ENCODE measurements around the gene RBP3.

Gene RBP3

DNA sequence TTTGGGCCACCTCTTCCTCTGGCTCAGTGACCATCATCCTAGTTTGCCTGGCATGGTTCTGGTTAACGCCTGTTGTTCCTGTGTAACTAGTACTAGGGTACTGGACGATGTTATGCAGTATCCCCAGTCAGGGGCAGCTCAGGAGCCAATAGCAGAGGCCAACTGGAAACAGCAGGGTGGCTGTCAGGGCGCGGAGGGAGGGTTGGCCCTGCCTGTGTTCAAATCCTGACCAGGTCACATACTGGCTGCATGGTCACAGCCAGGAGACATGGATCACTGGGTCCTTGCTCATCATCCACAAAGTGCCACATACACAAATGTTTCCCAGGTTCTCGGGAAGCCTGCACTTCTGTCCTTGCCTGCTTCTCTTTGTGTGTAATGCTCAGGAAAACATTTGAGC lies 12.3 kb upstream of the RBP3 start:
- peaks cover 0 to 2% of the 10 kb centered on the region in 2 donors for H3K9me3 ChIP-seq (replicated peaks in 1 of 2; ENCODE audit: control insufficient read depth in 2 of 2, insufficient read depth in 1 of 2, low read depth in 1 of 2, low read length in 2 of 2)
- no peak overlapping the region for H2AFZ ChIP-seq (ENCODE audit: low read length)
- H2BK120ac ChIP-seq (ENCODE audit: low read depth, low read length): no peak overlapping the region
- no peak overlapping the region for H3K14ac ChIP-seq (ENCODE audit: low read length)
- no peak overlapping the region for H2BK5ac ChIP-seq (ENCODE audit: low read length)
- DNase-seq (ENCODE audit: low spot score): no peak
- H4K91ac ChIP-seq (ENCODE audit: low read depth, low read length, poor library complexity): no peak overlapping the region
- no peaks in the 10 kb centered on the region for H3K79me1 ChIP-seq (ENCODE audit: low read depth, low read length)
- H4K8ac ChIP-seq (ENCODE audit: low read depth, low read length): no peak overlapping the region
- peaks cover 0 to 3% of the 10 kb centered on the region in 2 donors for H3K4me1 ChIP-seq (ENCODE audit: control insufficient read depth in 2 of 2, insufficient read depth in 1 of 2, low read depth in 1 of 2, low read length in 2 of 2)
- H2BK12ac ChIP-seq (ENCODE audit: low read length): no peak overlapping the region
- peaks cover 0 to 3% (median 0%) of the 10 kb centered on the region in 3 experiments for H3K27me3 ChIP-seq (ENCODE audit: control insufficient read depth in 3 of 3, insufficient read depth in 3 of 3, low read depth in 1 of 3, low read length in 3 of 3)
- H3K9ac ChIP-seq (ENCODE audit: low read depth, low read length, poor library complexity): no peak overlapping the region
- H2AK5ac ChIP-seq (ENCODE audit: low read depth, low read length): no peak overlapping the region
- no CpG with 5 or more reads among the region's 5 CpGs for WGBS, 2 donors (ENCODE audit: extremely low coverage in 2 of 2, insufficient read length in 2 of 2, insufficient replicate concordance in 1 of 2)
- no peak overlapping the region for H3K4me2 ChIP-seq (ENCODE audit: insufficient read depth, low read length, poor library complexity, severe bottlenecking)
- no peak overlapping the region for H3K23ac ChIP-seq (ENCODE audit: low read depth, low read length, poor library complexity)
- no peak overlapping the region for H3K4ac ChIP-seq (ENCODE audit: low read length)
- peak overlapping the region; percentile 0 for H3K18ac ChIP-seq (ENCODE audit: low read length)
- peak overlapping the region in 1 of 2 donors; percentile 9 for H3K4me3 ChIP-seq (ENCODE audit: low read length in 2 of 2)
- H3K36me3 ChIP-seq (replicated peaks in 1 of 2; ENCODE audit: control insufficient read depth in 2 of 2, insufficient read depth in 2 of 2, low read length in 2 of 2): no peaks in the 10 kb centered on the region
- H2BK15ac ChIP-seq (ENCODE audit: low read length): no peak overlapping the region
- no peak overlapping the region for H3K27ac ChIP-seq (replicated peaks; ENCODE audit: low read length)

GRCh38 chr10:47336387-47337134 lies 11.6 kb upstream of the RBP3 start:
- no peak overlapping the region for H2BK5ac ChIP-seq (ENCODE audit: low read length)
- no peaks in the 10 kb centered on the region for H3K36me3 ChIP-seq (replicated peaks in 1 of 2; ENCODE audit: control insufficient read depth in 2 of 2, insufficient read depth in 2 of 2, low read length in 2 of 2)
- H3K18ac ChIP-seq (ENCODE audit: low read length): no peak overlapping the region
- no peak overlapping the region for H3K9ac ChIP-seq (ENCODE audit: low read depth, low read length, poor library complexity)
- DNase-seq (ENCODE audit: low spot score): no peak
- H3K27ac ChIP-seq (replicated peaks; ENCODE audit: low read length): no peak overlapping the region
- no CpG with 5 or more reads among the region's 15 CpGs for WGBS, 2 donors (ENCODE audit: extremely low coverage in 2 of 2, insufficient read length in 2 of 2, insufficient replicate concordance in 1 of 2)
- no peak overlapping the region for H3K23ac ChIP-seq (ENCODE audit: low read depth, low read length, poor library complexity)
- H3K4ac ChIP-seq (ENCODE audit: low read length): no peak overlapping the region
- H3K4me2 ChIP-seq (ENCODE audit: insufficient read depth, low read length, poor library complexity, severe bottlenecking): no peak overlapping the region
- H3K14ac ChIP-seq (ENCODE audit: low read length): no peak overlapping the region
- H3K9me3 ChIP-seq (replicated peaks in 1 of 2; ENCODE audit: control insufficient read depth in 2 of 2, insufficient read depth in 1 of 2, low read depth in 1 of 2, low read length in 2 of 2): peaks cover 0 to 2% of the 10 kb centered on the region in 2 donors
- H4K91ac ChIP-seq (ENCODE audit: low read depth, low read length, poor library complexity): no peak overlapping the region
- H3K79me1 ChIP-seq (ENCODE audit: low read depth, low read length): no peaks in the 10 kb centered on the region
- H3K27me3 ChIP-seq (ENCODE audit: control insufficient read depth in 3 of 3, insufficient read depth in 3 of 3, low read depth in 1 of 3, low read length in 3 of 3): peaks cover 0 to 3% (median 0%) of the 10 kb centered on the region in 3 experiments
- no peak overlapping the region for H4K8ac ChIP-seq (ENCODE audit: low read depth, low read length)
- H3K4me3 ChIP-seq (ENCODE audit: low read length in 2 of 2): no peak overlapping the region
- H2BK15ac ChIP-seq (ENCODE audit: low read length): no peak overlapping the region
- no peak overlapping the region for H2BK12ac ChIP-seq (ENCODE audit: low read length)
- no peak overlapping the region for H2BK120ac ChIP-seq (ENCODE audit: low read depth, low read length)
- no peak overlapping the region for H2AK5ac ChIP-seq (ENCODE audit: low read depth, low read length)
- peaks cover 0 to 3% of the 10 kb centered on the region in 2 donors for H3K4me1 ChIP-seq (ENCODE audit: control insufficient read depth in 2 of 2, insufficient read depth in 1 of 2, low read depth in 1 of 2, low read length in 2 of 2)
- no peak overlapping the region for H2AFZ ChIP-seq (ENCODE audit: low read length)

GRCh38 chr10:47337310-47337709 lies 10.9 kb upstream of the RBP3 start:
- no peak overlapping the region for H2BK15ac ChIP-seq (ENCODE audit: low read length)
- H3K9me3 ChIP-seq (replicated peaks in 1 of 2; ENCODE audit: control insufficient read depth in 2 of 2, insufficient read depth in 1 of 2, low read depth in 1 of 2, low read length in 2 of 2): no peaks in the 10 kb centered on the region
- H2BK12ac ChIP-seq (ENCODE audit: low read length): no peak overlapping the region
- peaks cover 0 to 3% of the 10 kb centered on the region in 2 donors for H3K4me1 ChIP-seq (ENCODE audit: control insufficient read depth in 2 of 2, insufficient read depth in 1 of 2, low read depth in 1 of 2, low read length in 2 of 2)
- H2BK5ac ChIP-seq (ENCODE audit: low read length): no peak overlapping the region
- DNase-seq (ENCODE audit: low spot score): no peak
- H3K79me1 ChIP-seq (ENCODE audit: low read depth, low read length): no peaks in the 10 kb centered on the region
- no peak overlapping the region for H2BK120ac ChIP-seq (ENCODE audit: low read depth, low read length)
- H3K36me3 ChIP-seq (replicated peaks in 1 of 2; ENCODE audit: control insufficient read depth in 2 of 2, insufficient read depth in 2 of 2, low read length in 2 of 2): no peaks in the 10 kb centered on the region
- H2AK5ac ChIP-seq (ENCODE audit: low read depth, low read length): no peak overlapping the region
- no peak overlapping the region for H4K91ac ChIP-seq (ENCODE audit: low read depth, low read length, poor library complexity)
- H4K8ac ChIP-seq (ENCODE audit: low read depth, low read length): no peak overlapping the region
- no peak overlapping the region for H3K4ac ChIP-seq (ENCODE audit: low read length)
- peaks cover 0 to 3% (median 0%) of the 10 kb centered on the region in 3 experiments for H3K27me3 ChIP-seq (ENCODE audit: control insufficient read depth in 3 of 3, insufficient read depth in 3 of 3, low read depth in 1 of 3, low read length in 3 of 3)
- no peak overlapping the region for H3K18ac ChIP-seq (ENCODE audit: low read length)
- H3K14ac ChIP-seq (ENCODE audit: low read length): no peak overlapping the region
- H3K4me2 ChIP-seq (ENCODE audit: insufficient read depth, low read length, poor library complexity, severe bottlenecking): no peak overlapping the region
- no peak overlapping the region for H3K9ac ChIP-seq (ENCODE audit: low read depth, low read length, poor library complexity)
- no peak overlapping the region for H2AFZ ChIP-seq (ENCODE audit: low read length)
- H3K27ac ChIP-seq (replicated peaks; ENCODE audit: low read length): no peak overlapping the region
- no peak overlapping the region for H3K23ac ChIP-seq (ENCODE audit: low read depth, low read length, poor library complexity)
- WGBS, 2 donors (ENCODE audit: extremely low coverage in 2 of 2, insufficient read length in 2 of 2, insufficient replicate concordance in 1 of 2): no CpG with 5 or more reads among the region's 4 CpGs
- H3K4me3 ChIP-seq (ENCODE audit: low read length in 2 of 2): no peak overlapping the region

DNA sequence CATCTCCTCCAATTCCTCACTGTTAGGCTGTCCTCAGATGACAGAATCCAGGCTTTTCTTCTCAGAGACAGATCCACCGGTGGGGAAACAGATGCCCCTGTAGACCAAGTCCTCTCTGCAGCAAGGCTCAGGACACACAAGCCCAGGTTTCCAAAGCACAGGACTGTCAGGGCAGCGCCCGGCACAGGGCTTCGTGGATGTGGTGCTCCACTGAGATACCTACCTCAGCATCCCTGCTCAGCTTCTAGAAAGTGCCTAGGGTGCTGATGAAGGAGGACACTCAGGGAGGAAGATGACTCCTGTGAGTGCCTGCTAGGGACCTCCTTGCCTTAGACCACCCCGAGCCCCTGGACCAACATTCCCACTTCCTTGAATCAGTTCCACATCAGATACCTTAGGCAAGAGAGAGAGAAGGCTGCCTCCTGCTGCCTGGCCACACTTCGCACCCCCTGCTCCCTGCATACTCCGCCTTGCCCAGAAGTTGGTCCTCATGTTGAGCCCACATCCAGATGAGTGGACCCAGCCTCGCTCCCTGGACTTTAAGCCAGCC lies 8.9 kb upstream of the RBP3 start:
- no peak overlapping the region for H3K18ac ChIP-seq (ENCODE audit: low read length)
- H2BK12ac ChIP-seq (ENCODE audit: low read length): no peak overlapping the region
- peak overlapping the region; percentile 13 for H2BK15ac ChIP-seq (ENCODE audit: low read length)
- H3K4me1 ChIP-seq (ENCODE audit: control insufficient read depth in 2 of 2, insufficient read depth in 1 of 2, low read depth in 1 of 2, low read length in 2 of 2): peaks cover 0 to 3% of the 10 kb centered on the region in 2 donors
- no peak overlapping the region for H4K8ac ChIP-seq (ENCODE audit: low read depth, low read length)
- H3K4me3 ChIP-seq (ENCODE audit: low read length in 2 of 2): no peak overlapping the region
- H2AFZ ChIP-seq (ENCODE audit: low read length): no peak overlapping the region
- H3K79me1 ChIP-seq (ENCODE audit: low read depth, low read length): no peaks in the 10 kb centered on the region
- peak overlapping the region; percentile 3 for H2AK5ac ChIP-seq (ENCODE audit: low read depth, low read length)
- no peak overlapping the region for H2BK120ac ChIP-seq (ENCODE audit: low read depth, low read length)
- no peaks in the 10 kb centered on the region for H3K36me3 ChIP-seq (replicated peaks in 1 of 2; ENCODE audit: control insufficient read depth in 2 of 2, insufficient read depth in 2 of 2, low read length in 2 of 2)
- no peak overlapping the region for H3K4ac ChIP-seq (ENCODE audit: low read length)
- WGBS, 2 donors (ENCODE audit: extremely low coverage in 2 of 2, insufficient read length in 2 of 2, insufficient replicate concordance in 1 of 2): no CpG with 5 or more reads among the region's 8 CpGs
- H4K91ac ChIP-seq (ENCODE audit: low read depth, low read length, poor library complexity): no peak overlapping the region
- DNase-seq (ENCODE audit: low spot score): no peak
- H3K4me2 ChIP-seq (ENCODE audit: insufficient read depth, low read length, poor library complexity, severe bottlenecking): no peak overlapping the region
- H3K14ac ChIP-seq (ENCODE audit: low read length): no peak overlapping the region
- H3K23ac ChIP-seq (ENCODE audit: low read depth, low read length, poor library complexity): no peak overlapping the region
- no peak overlapping the region for H3K27ac ChIP-seq (replicated peaks; ENCODE audit: low read length)
- no peak overlapping the region for H2BK5ac ChIP-seq (ENCODE audit: low read length)
- H3K9ac ChIP-seq (ENCODE audit: low read depth, low read length, poor library complexity): peak overlapping the region; percentile 61
- no peaks in the 10 kb centered on the region for H3K9me3 ChIP-seq (replicated peaks in 1 of 2; ENCODE audit: control insufficient read depth in 2 of 2, insufficient read depth in 1 of 2, low read depth in 1 of 2, low read length in 2 of 2)
- peaks cover 0 to 3% (median 0%) of the 10 kb centered on the region in 3 experiments for H3K27me3 ChIP-seq (ENCODE audit: control insufficient read depth in 3 of 3, insufficient read depth in 3 of 3, low read depth in 1 of 3, low read length in 3 of 3)
